OCI-LY1 (cell line): ENCODE data around the gene GNPTAB.

Experiments
- H2AFZ ChIP-seq: fragments of 200-600 bp; sonication (generic), shearing (Covaris generic); 2 replicates; pipeline ENCODE4 v1.6.0; 2014; ENCODE audit warnings: antibody characterized with exemption, mild to moderate bottlenecking, low read length
- H3F3A ChIP-seq: fragments of 200-600 bp; sonication (generic), shearing (Covaris generic); 2 replicates; pipeline ENCODE4 v1.6.0; 2014; ENCODE audit warnings: mild to moderate bottlenecking, antibody characterized with exemption, low read length, moderate library complexity; ENCODE audit not compliant: insufficient read depth
- H3K27ac ChIP-seq: fragments of 200-600 bp; sonication (generic); 2 replicates; pipeline ENCODE4 v1.5.1; 2014; ENCODE audit warnings: low read length, mixed run types, mild to moderate bottlenecking, low read depth; ENCODE audit not compliant: poor library complexity, severe bottlenecking
- H3K27me3 ChIP-seq: fragments of 200-600 bp; sonication (generic); 2 replicates; pipeline ENCODE4 v1.6.0; 2014; ENCODE audit warnings: antibody characterized with exemption, mild to moderate bottlenecking, low read length, moderate library complexity; ENCODE audit not compliant: insufficient read depth
- H3K36me3 ChIP-seq: fragments of 200-600 bp; sonication (generic); 2 replicates; pipeline ENCODE4 v1.6.1; 2014; ENCODE audit warnings: mild to moderate bottlenecking, antibody characterized with exemption, low read length, moderate library complexity, mixed read lengths; ENCODE audit not compliant: insufficient read depth
- H3K4me1 ChIP-seq: fragments of 200-600 bp; sonication (generic); 2 replicates; pipeline ENCODE4 v1.5.1; 2014; ENCODE audit warnings: mild to moderate bottlenecking, low read length, moderate library complexity; ENCODE audit not compliant: insufficient read depth, severe bottlenecking
- H3K4me2 ChIP-seq: fragments of 200-600 bp; sonication (generic), shearing (Covaris generic); 2 replicates; pipeline ENCODE4 v1.6.1; 2014; ENCODE audit warnings: low read length
- H3K4me3 ChIP-seq: fragments of 200-600 bp; sonication (generic); 2 replicates; pipeline ENCODE4 v1.5.1; 2014; ENCODE audit warnings: low read length, low read depth, mild to moderate bottlenecking, mixed read lengths; ENCODE audit not compliant: poor library complexity, severe bottlenecking
- H3K79me2 ChIP-seq: fragments of 200-600 bp; shearing (Covaris generic); 2 replicates; pipeline ENCODE4 v1.6.1; 2016; ENCODE audit warnings: mixed run types, low read length, mixed read lengths; ENCODE audit not compliant: insufficient read depth
- H3K9ac ChIP-seq: fragments of 200-600 bp; sonication (generic), shearing (Covaris generic); 2 replicates; pipeline ENCODE4 v1.6.1; 2014; ENCODE audit warnings: mild to moderate bottlenecking, low read length, mixed read lengths
- H3K9me2 ChIP-seq: fragments of 200-600 bp; sonication (generic), shearing (Covaris generic); 2 replicates; pipeline ENCODE4 v1.6.1; 2014; ENCODE audit warnings: low read depth, mild to moderate bottlenecking, low read length, mixed read lengths
- H3K9me3 ChIP-seq: fragments of 200-600 bp; shearing (Covaris generic); 2 replicates; pipeline ENCODE4 v1.6.1; 2014; ENCODE audit warnings: low read length, mixed read lengths
- H4K20me1 ChIP-seq: fragments of 200-600 bp; sonication (generic), shearing (Covaris generic); 2 replicates; pipeline ENCODE4 v1.6.0; 2016; ENCODE audit warnings: mild to moderate bottlenecking, low read length; ENCODE audit not compliant: insufficient read depth
- EZH2 ChIP-seq: fragments of 200-600 bp; sonication (generic), shearing (Covaris generic); IDR thresholded peaks from 2 replicates; pipeline ENCODE4 v1.8.0; 2017; ENCODE audit warnings: borderline replicate concordance, mixed run types, mild to moderate bottlenecking, antibody characterized with exemption, low read length, moderate library complexity, mixed read lengths
- TF ChIP-seq, protein P1 (sequence below): fragments of 200-600 bp; sonication (generic), shearing (Covaris generic); IDR thresholded peaks from 2 replicates; pipeline ENCODE4 v1.5.1; 2017; ENCODE audit warnings: mild to moderate bottlenecking, antibody characterized with exemption, low read length, moderate library complexity, mixed read lengths

Gene GNPTAB

DNA sequence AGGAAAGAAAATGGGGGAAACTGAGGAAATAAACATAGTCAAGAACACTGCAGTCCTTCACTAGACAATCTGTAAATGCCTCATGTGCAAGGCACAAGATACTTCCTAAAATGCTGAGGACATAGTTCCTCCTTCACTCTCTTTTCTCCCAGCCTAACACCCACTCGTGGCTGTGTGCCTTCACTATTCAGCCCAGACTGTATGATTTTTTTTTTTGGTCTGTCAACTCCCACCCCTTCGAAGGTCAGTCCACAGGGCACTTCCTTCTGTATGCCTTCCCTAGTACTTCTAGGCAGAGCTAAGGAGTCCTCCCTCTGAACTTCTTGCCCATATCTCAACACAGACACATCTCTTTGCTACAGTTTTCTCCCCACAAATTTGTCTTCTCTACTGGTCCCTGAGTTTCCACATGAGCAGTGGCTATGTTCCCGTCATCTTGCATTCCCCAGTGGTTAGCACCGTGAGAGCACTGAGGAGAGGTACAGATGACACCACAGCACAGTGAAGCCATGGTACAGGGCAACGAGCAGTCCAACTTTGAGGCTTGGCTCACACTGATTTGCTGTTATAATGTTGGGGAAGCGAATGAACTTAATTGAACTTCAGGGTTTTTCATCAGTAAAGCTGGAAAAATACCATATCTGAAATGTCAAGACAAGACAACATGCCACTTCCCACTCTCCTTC is 67.4 kb downstream of the GNPTAB start:
- Histone ChIP-seq H3K79me2 (no peaks in the 10 kb centered on the region), H3K27ac (no peak overlapping the region), H3K4me2 (no peak overlapping the region), H3K27me3 (no peaks in the 10 kb centered on the region), H3K9ac (no peak overlapping the region), H3K4me3 (no peak overlapping the region), H3K36me3 (peaks cover 66% of the 10 kb centered on the region), H4K20me1 (no peaks in the 10 kb centered on the region), H3F3A (no peaks in the 10 kb centered on the region), H3K9me3 (no peaks in the 10 kb centered on the region), H3K9me2 (no peaks in the 10 kb centered on the region), H3K4me1 (peaks cover 10% of the 10 kb centered on the region), H2AFZ (no peak overlapping the region)
- TF ChIP-seq, protein P1, sequence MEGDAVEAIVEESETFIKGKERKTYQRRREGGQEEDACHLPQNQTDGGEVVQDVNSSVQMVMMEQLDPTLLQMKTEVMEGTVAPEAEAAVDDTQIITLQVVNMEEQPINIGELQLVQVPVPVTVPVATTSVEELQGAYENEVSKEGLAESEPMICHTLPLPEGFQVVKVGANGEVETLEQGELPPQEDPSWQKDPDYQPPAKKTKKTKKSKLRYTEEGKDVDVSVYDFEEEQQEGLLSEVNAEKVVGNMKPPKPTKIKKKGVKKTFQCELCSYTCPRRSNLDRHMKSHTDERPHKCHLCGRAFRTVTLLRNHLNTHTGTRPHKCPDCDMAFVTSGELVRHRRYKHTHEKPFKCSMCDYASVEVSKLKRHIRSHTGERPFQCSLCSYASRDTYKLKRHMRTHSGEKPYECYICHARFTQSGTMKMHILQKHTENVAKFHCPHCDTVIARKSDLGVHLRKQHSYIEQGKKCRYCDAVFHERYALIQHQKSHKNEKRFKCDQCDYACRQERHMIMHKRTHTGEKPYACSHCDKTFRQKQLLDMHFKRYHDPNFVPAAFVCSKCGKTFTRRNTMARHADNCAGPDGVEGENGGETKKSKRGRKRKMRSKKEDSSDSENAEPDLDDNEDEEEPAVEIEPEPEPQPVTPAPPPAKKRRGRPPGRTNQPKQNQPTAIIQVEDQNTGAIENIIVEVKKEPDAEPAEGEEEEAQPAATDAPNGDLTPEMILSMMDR: no peak
- no peak for TF ChIP-seq EZH2

DNA sequence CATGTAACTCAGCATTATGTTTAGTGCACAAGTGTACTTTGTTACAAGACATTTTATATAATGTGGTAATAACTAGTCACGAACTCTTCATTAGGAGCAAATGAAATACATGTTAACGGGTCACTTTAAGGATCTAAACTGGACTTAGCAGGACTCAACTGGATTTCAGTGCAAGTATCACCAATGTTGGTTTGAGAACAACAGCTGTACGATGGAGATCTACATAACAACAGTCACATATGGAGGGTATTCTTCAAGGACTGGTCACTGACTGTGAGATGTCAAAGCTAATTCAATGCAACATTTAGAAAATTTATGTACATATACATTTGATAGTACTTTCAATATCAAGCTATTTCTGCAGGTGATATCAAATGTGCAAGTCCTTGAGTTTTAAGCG is 69.0 kb downstream of the GNPTAB start:
- Histone ChIP-seq H3K9me3 (no peaks in the 10 kb centered on the region), H2AFZ (no peak overlapping the region), H3K27ac (peak overlapping the region; percentile 6), H3K27me3 (no peaks in the 10 kb centered on the region), H3K79me2 (no peaks in the 10 kb centered on the region), H3K4me1 (peaks cover 10% of the 10 kb centered on the region), H3K4me2 (no peak overlapping the region), H3K36me3 (peaks cover 63% of the 10 kb centered on the region), H3K9ac (no peak overlapping the region), H4K20me1 (no peaks in the 10 kb centered on the region), H3K9me2 (no peaks in the 10 kb centered on the region), H3F3A (no peaks in the 10 kb centered on the region), H3K4me3 (no peak overlapping the region)
- TF ChIP-seq EZH2: no peak
- TF ChIP-seq, protein P1: no peak

DNA sequence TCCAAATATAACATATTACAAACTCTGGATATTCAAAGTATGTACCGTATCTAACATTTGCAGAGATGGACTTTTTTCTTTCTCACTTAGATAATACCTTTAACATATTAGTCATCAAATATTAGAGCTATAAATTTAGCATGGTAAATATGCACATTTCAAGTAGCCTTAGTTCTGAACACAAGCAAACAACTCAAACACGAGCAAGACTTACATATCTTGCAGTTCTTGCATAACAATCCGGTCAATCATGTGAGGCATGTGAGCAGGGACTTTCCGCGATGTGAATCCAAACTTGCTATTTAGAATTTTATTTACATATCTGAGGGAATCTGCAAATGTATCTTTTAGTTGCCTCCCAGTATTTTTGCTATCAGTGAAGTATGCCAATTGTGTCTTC is 69.4 kb downstream of the GNPTAB start:
- H3F3A ChIP-seq: no peaks in the 10 kb centered on the region
- H3K4me1 ChIP-seq: peaks cover 10% of the 10 kb centered on the region
- H2AFZ ChIP-seq: no peak overlapping the region
- H3K9me3 ChIP-seq: no peaks in the 10 kb centered on the region
- H3K9ac ChIP-seq: no peak overlapping the region
- H3K9me2 ChIP-seq: no peaks in the 10 kb centered on the region
- H3K27ac ChIP-seq: peak overlapping the region; percentile 6
- H3K79me2 ChIP-seq: no peaks in the 10 kb centered on the region
- H3K27me3 ChIP-seq: no peaks in the 10 kb centered on the region
- H4K20me1 ChIP-seq: no peaks in the 10 kb centered on the region
- H3K4me2 ChIP-seq: no peak overlapping the region
- H3K4me3 ChIP-seq: no peak overlapping the region
- peaks cover 65% of the 10 kb centered on the region for H3K36me3 ChIP-seq
- no peak for TF ChIP-seq EZH2
- TF ChIP-seq, protein P1: no peak
